T-cell (primary cell): ENCODE results near the gene ADARB2. TPM values are rescaled to one million over a fixed set of nuclear protein-coding genes. Genes with fewer than 3 reads are reported as not detected.
A peak's percentile ranks its signal among the peaks of the same experiment; 100 is the strongest.
"Not testable (repeated sequence)": the region's sequence is repeated elsewhere in the genome, so short reads cannot be mapped to it uniquely, and the experiment has no call there.

ENCODE experiments used
- ATAC-seq, 4 experiments: fragments of 200-7000 bp in 3 of 4; fragments of 150-1000 bp in 1 of 4; cut with Tn5 transposase; replicated peaks in 1 of 4; 1 replicate in 3 of 4; 2 replicates in 1 of 4; pipeline ENCODE4 v1.10.0; 2021; ENCODE audit warnings: moderate library complexity in 3 of 4, mild to moderate bottlenecking in 2 of 4, moderate number of reproducible peaks in 1 of 4
- CTCF ChIA-PET, 2 donors: fragments of 300-600 bp; sonication (Branson Sonifier 250); formaldehyde crosslinking; loops; one replicate each; lab custom pipeline; 2022; ENCODE audit warnings: antibody characterized with exemption in 2 of 2; lab: Charles Lee
- POLR2A ChIA-PET, 2 donors: fragments of 300-600 bp; sonication (Branson Sonifier 250); formaldehyde crosslinking; loops; one replicate each; lab custom pipeline; 2022; ENCODE audit warnings: antibody characterized with exemption in 2 of 2; lab: Charles Lee
- DNase-seq, 35 experiments: peaks; one replicate each; pipeline versions ENCODE4 v3.0.0 to v3.0.0-alpha.2; 2013 to 2023
- H3K27ac ChIP-seq: one replicate; pipeline ENCODE4 v1.5.1; 2013; ENCODE audit warnings: low read length
- H3K27me3 ChIP-seq, 2 experiments: replicated peaks in 1 of 2; 1 replicate in 1 of 2; 2 replicates in 1 of 2; pipeline versions ENCODE4 v1.6.1 to v1.7.0; 2013; ENCODE audit warnings: low read length in 1 of 2, mixed read lengths in 1 of 2; ENCODE audit not compliant: control insufficient read depth in 2 of 2, insufficient read depth in 2 of 2; ENCODE audit errors: extremely low read depth in 1 of 2
- H3K36me3 ChIP-seq, 2 donors: 1 replicate in 1 of 2; 2 replicates in 1 of 2; pipeline versions ENCODE4 v1.6.1 to v1.7.0; 2013; ENCODE audit warnings: low read length in 1 of 2; ENCODE audit not compliant: control insufficient read depth in 2 of 2, insufficient read depth in 1 of 2; ENCODE audit errors: extremely low read depth in 1 of 2
- H3K4me1 ChIP-seq, 2 experiments: 1 replicate in 1 of 2; 2 replicates in 1 of 2; pipeline versions ENCODE4 v1.6.1 to v1.7.0; 2013; ENCODE audit warnings: low read length in 2 of 2, mixed read lengths in 1 of 2; ENCODE audit not compliant: insufficient read depth in 2 of 2, control insufficient read depth in 1 of 2; ENCODE audit errors: extremely low read depth in 1 of 2
- H3K4me3 ChIP-seq, 2 donors: 1 replicate in 1 of 2; 2 replicates in 1 of 2; pipeline versions ENCODE4 v1.5.1 to v1.7.0; 2013; ENCODE audit warnings: mild to moderate bottlenecking in 2 of 2, low read length in 1 of 2, moderate library complexity in 1 of 2; ENCODE audit not compliant: control insufficient read depth in 1 of 2; ENCODE audit errors: extremely low read depth in 1 of 2
- H3K9me3 ChIP-seq: 2 replicates; pipeline ENCODE4 v1.7.0; 2013
- H3K27ac Mint-ChIP-seq, 2 donors: one replicate each; pipeline ENCODE4 v1.8.0; 2020 to 2021; ENCODE audit warnings: mild to moderate bottlenecking in 2 of 2, mixed read lengths in 2 of 2
- H3K27me3 Mint-ChIP-seq, 2 donors: one replicate each; pipeline ENCODE4 v1.8.0; 2021 to 2022; ENCODE audit warnings: mixed read lengths in 2 of 2
- H3K36me3 Mint-ChIP-seq: one replicate; pipeline ENCODE4 v1.8.0; 2021; ENCODE audit warnings: mixed read lengths
- H3K4me1 Mint-ChIP-seq, 3 donors: one replicate each; pipeline ENCODE4 v1.8.0; 2020 to 2022; ENCODE audit warnings: mixed read lengths in 3 of 3, mild to moderate bottlenecking in 1 of 3
- H3K4me3 Mint-ChIP-seq, 3 donors: one replicate each; pipeline ENCODE4 v1.8.0; 2020 to 2022; ENCODE audit warnings: mild to moderate bottlenecking in 3 of 3, mixed read lengths in 3 of 3, moderate library complexity in 3 of 3
- H3K9me3 Mint-ChIP-seq, 3 donors: one replicate each; pipeline ENCODE4 v1.8.0; 2020 to 2022; ENCODE audit warnings: mixed read lengths in 3 of 3
- WGBS: methylation state at CpG from one replicate; pipeline ENCODE4 v1.1.5; 2013; ENCODE audit warnings: missing lambda C conversion rate; ENCODE audit not compliant: insufficient coverage; 5-methylcytosine and 5-hydroxymethylcytosine counted together
- total RNA-seq, 35 experiments: library from RNA in 6 of 35; stranded (reverse) in 6 of 35; fragments of 120-200 nt in 1 of 35; gene quantifications; one replicate each; pipeline versions ENCODE4 v1.2.1 to v1.2.4 and lab custom pipeline; 2013 to 2026

Gene ADARB2
- total RNA-seq, 5 donors from 2014 or later (not counting 1 experiment from before 2014, with no cell fraction given): 0.07 to 4.0 (median 0.41) TPM

DNA sequence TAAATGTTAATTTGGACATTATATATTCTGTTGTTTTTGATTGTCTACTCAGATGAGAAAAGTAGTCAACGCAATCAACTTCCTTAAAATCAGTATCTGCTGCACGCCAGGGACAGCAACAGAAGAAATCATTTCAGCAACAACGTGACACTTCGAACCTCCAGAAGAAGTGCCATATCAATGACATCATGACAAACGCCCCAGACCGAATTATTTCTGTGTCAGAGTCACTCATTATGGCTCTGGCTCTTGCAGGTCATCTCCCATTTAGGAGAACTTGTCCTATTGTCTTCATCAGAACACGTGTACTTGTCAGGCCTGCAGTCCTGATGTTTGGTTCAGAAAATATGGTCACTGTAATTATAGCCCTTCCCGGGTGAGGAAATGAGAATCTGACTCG, 276.3 kb downstream of the ADARB2 start:
- H3K4me3 ChIP-seq: no peak overlapping the region
- WGBS: 69% methylated on average over 5 of the region's 9 CpGs
- ChIA-PET POLR2A (no interaction called here), CTCF (no interaction called here)
- H3K27ac Mint-ChIP-seq: no peak overlapping the region
- no peaks in the 10 kb centered on the region for H3K36me3 ChIP-seq
- no peaks in the 10 kb centered on the region for H3K9me3 Mint-ChIP-seq
- no peaks in the 10 kb centered on the region for H3K9me3 ChIP-seq
- H3K27ac ChIP-seq: no peak overlapping the region
- H3K36me3 Mint-ChIP-seq: no peaks in the 10 kb centered on the region
- H3K4me3 Mint-ChIP-seq: no peak overlapping the region
- DNase-seq (no peak), ATAC-seq (no peak)
- H3K4me1 ChIP-seq: peaks cover 0 to 2% of the 10 kb centered on the region in 2 experiments
- no peaks in the 10 kb centered on the region for H3K4me1 Mint-ChIP-seq
- peaks cover 0 to 17% of the 10 kb centered on the region in 2 experiments for H3K27me3 ChIP-seq
- peaks cover 23 to 24% of the 10 kb centered on the region in 2 donors for H3K27me3 Mint-ChIP-seq

DNA sequence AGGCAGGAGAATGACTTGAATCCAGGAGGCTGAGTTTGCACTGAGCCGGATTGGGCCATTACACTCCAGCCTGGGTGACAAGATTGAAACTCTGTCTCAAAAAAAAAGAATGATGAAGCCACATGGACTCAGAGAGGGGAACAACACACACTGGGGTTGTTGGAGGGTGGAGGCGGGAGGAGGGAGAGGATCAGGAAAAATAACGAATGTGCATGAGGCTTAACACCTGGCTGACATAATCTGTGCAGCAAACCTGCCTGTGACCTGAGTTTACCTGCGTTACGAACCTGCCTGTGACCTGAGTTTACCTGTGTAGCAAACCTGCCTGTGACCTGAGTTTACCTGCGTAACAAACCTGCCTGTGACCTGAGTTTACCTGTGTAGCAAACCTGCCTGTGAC, 277.7 kb downstream of the ADARB2 start:
- H3K4me1 Mint-ChIP-seq, CTCF ChIA-PET, POLR2A ChIA-PET, H3K4me3 Mint-ChIP-seq, H3K9me3 Mint-ChIP-seq, H3K27ac Mint-ChIP-seq, H3K27ac ChIP-seq, H3K9me3 ChIP-seq, H3K4me3 ChIP-seq, DNase-seq, H3K36me3 Mint-ChIP-seq, H3K36me3 ChIP-seq, H3K4me1 ChIP-seq, ATAC-seq: not testable (repeated sequence)
- WGBS: 90% methylated on average over 1 of the region's 6 CpGs
- H3K27me3 Mint-ChIP-seq: peaks cover 27 to 28% of the 10 kb centered on the region in 2 donors
- peaks cover 0 to 17% of the 10 kb centered on the region in 2 experiments for H3K27me3 ChIP-seq

DNA sequence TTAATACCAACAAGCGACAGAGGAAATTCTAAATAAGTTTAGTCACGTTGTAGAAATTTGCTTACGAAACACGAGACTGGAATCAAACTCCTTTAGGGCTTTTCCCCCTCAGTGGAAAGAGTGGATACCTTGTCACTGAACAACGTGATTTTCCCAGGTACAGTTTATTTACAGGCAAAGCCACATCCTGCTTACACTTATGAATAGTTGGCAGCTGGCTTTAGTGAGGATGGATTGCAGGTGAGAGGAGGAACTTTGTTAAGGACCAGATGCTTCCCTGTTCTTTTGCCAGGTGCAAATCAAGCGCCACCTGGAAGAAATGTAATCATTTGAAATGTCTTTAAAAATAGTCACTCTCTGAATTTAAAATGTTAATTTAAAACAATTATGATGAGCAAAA, 282.4 kb downstream of the ADARB2 start:
- H3K27ac ChIP-seq: no peak overlapping the region
- Mint-ChIP-seq H3K27me3 (peaks cover 46 to 48% of the 10 kb centered on the region in 2 donors), H3K9me3 (peaks cover 0 to 8% (median 5%) of the 10 kb centered on the region in 3 donors), H3K36me3 (no peaks in the 10 kb centered on the region), H3K4me1 (peaks cover 0 to 8% (median 5%) of the 10 kb centered on the region in 3 donors), H3K27ac (no peak overlapping the region), H3K4me3 (no peak overlapping the region)
- peaks cover 0 to 4% of the 10 kb centered on the region in 2 experiments for H3K4me1 ChIP-seq
- H3K27me3 ChIP-seq: peaks cover 0 to 27% of the 10 kb centered on the region in 2 experiments
- 83% methylated on average over 1 of the region's 6 CpGs for WGBS
- ATAC-seq (no peak), DNase-seq (no peak)
- H3K9me3 ChIP-seq: no peaks in the 10 kb centered on the region
- POLR2A ChIA-PET: no interaction called here
- H3K36me3 ChIP-seq: no peaks in the 10 kb centered on the region
- CTCF ChIA-PET: no interaction called here
- H3K4me3 ChIP-seq: no peak overlapping the region

DNA sequence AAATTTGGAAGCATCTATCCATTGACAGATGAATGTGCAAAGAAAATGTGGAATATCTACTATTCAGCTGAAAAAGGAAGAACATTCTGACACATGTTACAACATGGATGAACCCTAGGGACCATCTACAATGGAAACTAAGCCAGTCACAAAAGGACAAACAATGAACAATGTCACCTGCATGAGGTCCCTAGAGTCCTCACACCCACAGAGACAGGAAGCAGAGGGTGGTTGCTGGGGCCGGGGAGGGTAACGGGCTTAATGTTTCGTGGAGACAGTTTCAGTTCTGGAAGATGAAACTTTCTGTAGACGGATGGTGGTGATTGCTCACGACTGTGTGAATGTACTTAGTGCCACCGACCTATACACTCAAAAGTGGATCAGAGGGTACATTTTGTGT, 282.9 kb downstream of the ADARB2 start:
- WGBS: no CpG with 5 or more reads among the region's 6 CpGs
- H3K4me3 ChIP-seq: no peak overlapping the region
- Mint-ChIP-seq H3K27ac (no peak overlapping the region), H3K4me1 (peaks cover 0 to 8% (median 5%) of the 10 kb centered on the region in 3 donors), H3K4me3 (no peak overlapping the region), H3K9me3 (peaks cover 0 to 8% (median 5%) of the 10 kb centered on the region in 3 donors), H3K27me3 (peaks cover 48% of the 10 kb centered on the region in 2 donors), H3K36me3 (no peaks in the 10 kb centered on the region)
- H3K36me3 ChIP-seq: no peaks in the 10 kb centered on the region
- ATAC-seq (peak in 1 of 4 experiments; percentile 31), DNase-seq (peak in 1 of 35 experiments; percentile 17)
- no peaks in the 10 kb centered on the region for H3K9me3 ChIP-seq
- no peak overlapping the region for H3K27ac ChIP-seq
- ChIA-PET POLR2A (no interaction called here), CTCF (no interaction called here)
- peaks cover 0 to 28% of the 10 kb centered on the region in 2 experiments for H3K27me3 ChIP-seq
- H3K4me1 ChIP-seq: peaks cover 0 to 4% of the 10 kb centered on the region in 2 experiments

DNA sequence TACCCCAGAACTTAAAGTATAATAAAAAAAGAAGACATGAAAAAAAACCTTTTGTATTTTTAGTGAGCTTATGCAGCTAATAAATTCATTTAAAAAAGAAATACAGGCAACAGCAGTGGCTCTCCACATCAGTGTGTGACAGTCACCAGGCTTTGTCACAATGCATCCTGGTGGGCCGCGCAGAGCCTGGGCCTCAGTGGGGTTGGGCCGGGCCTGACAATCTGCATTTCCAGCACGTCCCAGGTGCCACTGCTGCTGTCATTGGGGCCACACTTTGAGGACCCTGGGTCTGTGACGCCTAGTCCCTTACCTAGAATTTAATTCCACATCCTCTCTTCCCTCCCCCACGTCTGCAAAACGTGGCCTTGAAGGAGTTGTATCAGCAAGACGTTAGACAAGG, 284.5 kb downstream of the ADARB2 start:
- ATAC-seq: no peak
- WGBS: 78% methylated on average over 6 of the region's 8 CpGs

DNA sequence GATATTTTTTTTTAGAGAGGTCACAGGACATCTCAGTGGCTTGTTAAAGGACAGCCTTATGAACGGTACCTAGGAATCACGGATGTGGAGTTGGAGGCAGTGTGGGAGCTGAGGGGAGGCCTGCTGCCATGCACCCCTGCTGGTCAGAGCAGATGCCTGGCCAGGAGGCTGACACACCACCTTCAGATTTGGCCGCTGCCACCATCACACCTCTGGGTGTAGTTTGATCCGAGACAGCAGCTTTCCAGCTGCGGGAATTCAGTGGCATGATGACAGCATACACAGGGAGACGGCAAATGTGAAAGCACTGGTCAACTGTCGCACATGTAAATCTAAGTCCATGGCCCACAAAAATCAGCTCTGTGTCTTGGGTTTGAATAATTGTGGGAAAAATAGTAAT, 285.4 kb downstream of the ADARB2 start:
- 94% methylated on average over 3 of the region's 7 CpGs for WGBS
- peaks cover 0 to 8% (median 5%) of the 10 kb centered on the region in 3 donors for H3K4me1 Mint-ChIP-seq
- CTCF ChIA-PET: no interaction called here

More for the DNA sequence above, 284.5 kb downstream of the ADARB2 start:
- H3K27ac ChIP-seq: no peak overlapping the region
- H3K4me1 Mint-ChIP-seq: peaks cover 0 to 8% (median 5%) of the 10 kb centered on the region in 3 donors
- no peak overlapping the region for H3K4me3 Mint-ChIP-seq
- H3K27me3 ChIP-seq: peaks cover 0 to 34% of the 10 kb centered on the region in 2 experiments
- ChIA-PET POLR2A (interaction anchor here in 1 of 2 donors (0.6 kb wide), 1 partner anchor 70 kb away, joined by 7 read pairs; no protein-coding TSS in a partner anchor), CTCF (no interaction called here)
- no peaks in the 10 kb centered on the region for H3K9me3 ChIP-seq
- H3K36me3 ChIP-seq: no peaks in the 10 kb centered on the region
- H3K36me3 Mint-ChIP-seq: no peaks in the 10 kb centered on the region
- peaks cover 0 to 8% (median 5%) of the 10 kb centered on the region in 3 donors for H3K9me3 Mint-ChIP-seq
- no peak overlapping the region for H3K4me3 ChIP-seq
- H3K27me3 Mint-ChIP-seq: peaks cover 46 to 52% of the 10 kb centered on the region in 2 donors
- peaks cover 0 to 4% of the 10 kb centered on the region in 2 experiments for H3K4me1 ChIP-seq
- no peak overlapping the region for H3K27ac Mint-ChIP-seq
- no peak for DNase-seq

More for the DNA sequence above, 285.4 kb downstream of the ADARB2 start:
- Histone ChIP-seq H3K4me3 (no peak overlapping the region), H3K36me3 (no peaks in the 10 kb centered on the region), H3K27me3 (peaks cover 0 to 28% of the 10 kb centered on the region in 2 experiments), H3K27ac (no peak overlapping the region), H3K4me1 (peaks cover 0 to 4% of the 10 kb centered on the region in 2 experiments), H3K9me3 (no peaks in the 10 kb centered on the region)
- no peak for ATAC-seq
- H3K4me3 Mint-ChIP-seq: no peak overlapping the region
- no peaks in the 10 kb centered on the region for H3K36me3 Mint-ChIP-seq
- H3K9me3 Mint-ChIP-seq: peaks cover 0 to 8% (median 5%) of the 10 kb centered on the region in 3 donors
- POLR2A ChIA-PET: no interaction called here
- peaks cover 38 to 48% of the 10 kb centered on the region in 2 donors for H3K27me3 Mint-ChIP-seq
- H3K27ac Mint-ChIP-seq: no peak overlapping the region
- DNase-seq: no peak
